Stimulated activated CD4-positive, alpha-beta T cell treated with anti-CD3 and anti-CD28 coated beads, Interleukin-15, amount 100 ng/mL, for 48 hours (primary cell): ENCODE results near the gene PDK1.

Source experiments
- DNase-seq, 2 donors: peaks; one replicate each; pipeline ENCODE4 v3.0.0-alpha.2; 2020; ENCODE audit warnings: low read depth in 2 of 2

PDK1 gene

GRCh38 chr2:172597176-172597842, 41.4 kb downstream of the PDK1 start:
- DNase-seq = no peak

DNA sequence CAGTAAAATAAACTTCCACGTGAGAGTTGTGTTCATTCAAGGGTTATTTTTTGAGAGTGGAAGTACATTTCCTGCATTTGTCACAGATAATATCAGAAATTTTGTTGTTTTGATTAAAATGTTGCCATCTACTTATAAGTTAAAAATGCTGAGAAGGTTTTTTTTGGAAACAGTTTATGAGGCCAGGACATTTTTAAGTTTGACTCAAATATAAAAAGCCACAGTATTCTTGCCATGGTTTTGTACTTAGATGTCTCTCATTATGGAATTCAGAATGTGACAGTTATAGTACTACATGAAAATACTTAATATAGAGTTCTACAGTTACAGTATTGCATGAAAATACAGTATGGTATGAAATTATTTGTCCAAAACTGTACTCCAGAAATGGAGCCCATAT, 44.1 kb downstream of the PDK1 start:
- no peak for DNase-seq

- DNase-seq = no peak
These were observed 44.7 kb downstream of the PDK1 start for GRCh38 chr2:172600557-172601008.

GRCh38 chr2:172606285-172606684, 50.4 kb downstream of the PDK1 start:
- no peak for DNase-seq

- DNase-seq = no peak
These were observed 51.6 kb downstream of the PDK1 start for GRCh38 chr2:172607379-172607928.

DNA sequence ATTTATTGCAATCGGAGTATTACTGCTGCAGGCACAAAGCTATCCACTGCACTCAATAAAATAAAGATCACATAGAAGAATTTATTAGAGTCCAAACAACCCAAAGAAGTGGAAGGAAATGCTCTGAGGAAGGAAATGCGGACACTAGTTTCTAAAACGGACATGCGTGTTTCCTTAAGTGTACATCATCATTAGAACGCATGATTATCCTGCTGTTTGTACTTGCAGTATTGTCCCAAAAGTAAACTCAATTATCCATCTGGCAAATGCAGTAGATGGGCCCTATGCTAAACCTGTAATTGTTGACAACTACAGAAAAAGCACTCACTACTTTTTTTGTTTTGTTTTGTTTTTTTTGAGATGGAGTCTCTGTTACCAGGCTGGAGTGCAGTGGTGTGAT, 53.6 kb downstream of the PDK1 start:
- no peak for DNase-seq

DNA sequence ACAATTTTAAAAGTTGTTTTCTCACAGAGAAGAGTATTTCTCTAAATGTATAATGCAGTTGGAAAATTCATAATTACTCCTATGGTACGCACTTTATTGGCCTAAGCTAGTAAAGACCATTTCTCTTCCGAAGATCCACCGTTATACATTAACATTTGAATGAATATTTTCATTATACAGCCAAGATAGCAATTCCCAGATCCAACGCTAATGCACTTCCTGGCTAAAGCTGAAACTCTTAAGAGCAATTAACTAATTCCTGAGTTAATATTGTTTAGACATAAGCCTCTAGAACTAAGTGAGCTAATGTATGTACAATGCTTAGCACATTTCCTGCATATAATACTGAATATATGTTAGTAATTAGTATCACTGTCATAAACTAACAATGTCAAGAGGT, 56.2 kb downstream of the PDK1 start:
- no peak for DNase-seq

- DNase-seq = no peak
These were observed 57.1 kb downstream of the PDK1 start for GRCh38 chr2:172613040-172613439.

- no peak for DNase-seq
These were observed 57.8 kb downstream of the PDK1 start for GRCh38 chr2:172613615-172614231.

DNA sequence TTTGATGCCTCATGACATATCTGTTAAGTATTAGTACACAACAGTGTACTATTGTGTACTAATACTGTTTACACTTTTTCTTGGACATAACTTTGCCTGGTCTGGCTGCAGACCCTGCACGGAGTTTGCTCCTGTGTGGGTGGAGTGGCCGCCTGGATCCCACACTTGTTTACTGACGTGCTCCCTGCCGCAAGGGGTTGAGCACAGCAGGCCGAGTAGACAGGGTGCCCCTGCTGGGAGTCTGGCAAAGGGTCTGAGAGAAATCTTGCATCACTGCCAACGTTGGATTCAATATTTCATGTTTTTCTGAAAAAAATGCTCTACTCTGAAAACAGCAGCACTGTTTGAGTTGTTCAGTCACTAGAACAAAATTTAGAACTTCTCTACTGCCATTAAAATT, 59.0 kb downstream of the PDK1 start:
- no peak for DNase-seq

- DNase-seq = no peak
These were observed 59.9 kb downstream of the PDK1 start for GRCh38 chr2:172615727-172616261.

GRCh38 chr2:172617115-172617514, 61.2 kb downstream of the PDK1 start:
- DNase-seq = no peak

- DNase-seq = no peak
These were observed 67.5 kb downstream of the PDK1 start for GRCh38 chr2:172623249-172623965.

DNA sequence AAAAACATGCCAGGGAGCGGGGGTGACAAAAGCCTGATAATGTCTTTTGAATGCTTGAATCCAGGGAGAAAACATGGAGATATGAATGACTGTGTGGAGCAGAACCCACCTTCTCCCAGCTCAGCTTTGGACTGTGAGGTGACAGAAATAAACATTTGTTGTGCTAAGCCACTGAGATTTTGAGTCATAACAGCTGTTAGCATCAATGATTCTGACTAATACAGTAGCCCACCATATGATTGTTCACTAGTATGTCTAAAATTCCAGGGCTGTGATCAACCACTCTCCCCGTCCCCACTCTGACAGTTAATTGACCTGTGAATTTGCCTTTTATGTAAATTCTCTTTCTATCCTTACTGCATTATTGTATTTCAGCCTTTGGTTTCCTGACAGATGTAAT, 69.1 kb downstream of the PDK1 start:
- DNase-seq = no peak

DNA sequence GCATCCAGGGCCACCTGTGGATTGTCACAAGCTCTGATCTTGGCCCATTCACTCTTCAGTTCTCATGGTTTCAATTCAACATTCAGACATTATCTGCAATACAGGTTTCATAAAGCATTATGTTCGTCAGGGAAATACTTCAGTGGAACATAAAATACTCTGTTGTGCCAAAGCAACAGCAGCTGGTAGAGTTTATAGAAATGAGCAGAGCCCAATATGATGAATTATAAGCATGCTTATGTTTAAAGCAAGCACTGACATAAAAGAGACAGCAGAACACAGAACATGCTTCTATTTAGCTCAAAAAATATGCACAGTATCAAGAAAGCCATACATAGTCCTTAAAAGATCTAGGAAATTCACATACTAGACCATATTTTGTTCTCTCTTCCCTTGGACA, 71.3 kb downstream of the PDK1 start:
- DNase-seq = no peak

DNA sequence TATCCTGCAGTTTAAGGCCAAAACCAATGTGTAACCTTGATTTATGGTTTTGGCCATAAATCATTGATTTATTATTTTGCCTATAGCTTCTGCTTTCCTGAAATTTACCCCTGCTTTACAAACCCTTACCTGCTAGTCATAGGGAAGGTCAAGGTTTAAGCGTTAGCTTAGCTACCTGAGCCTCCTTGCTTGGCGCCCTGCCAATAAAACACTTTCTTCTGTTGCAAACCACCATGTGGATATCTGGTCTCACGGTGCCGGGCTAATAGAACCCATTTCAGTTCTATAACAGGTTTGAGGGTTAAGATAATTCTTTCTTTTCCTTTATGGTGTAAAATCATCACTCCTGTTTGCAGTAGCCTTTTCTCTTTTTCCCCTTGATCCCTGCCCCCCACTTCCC, 72.2 kb downstream of the PDK1 start:
- no peak for DNase-seq

GRCh38 chr2:172629586-172629985, 73.7 kb downstream of the PDK1 start:
- no peak for DNase-seq

GRCh38 chr2:172630181-172630580, 74.3 kb downstream of the PDK1 start:
- no peak for DNase-seq

- no peak for DNase-seq
These were observed 78.6 kb downstream of the PDK1 start for GRCh38 chr2:172634477-172634876.

GRCh38 chr2:172635548-172635947, 79.7 kb downstream of the PDK1 start:
- DNase-seq = no peak

DNA sequence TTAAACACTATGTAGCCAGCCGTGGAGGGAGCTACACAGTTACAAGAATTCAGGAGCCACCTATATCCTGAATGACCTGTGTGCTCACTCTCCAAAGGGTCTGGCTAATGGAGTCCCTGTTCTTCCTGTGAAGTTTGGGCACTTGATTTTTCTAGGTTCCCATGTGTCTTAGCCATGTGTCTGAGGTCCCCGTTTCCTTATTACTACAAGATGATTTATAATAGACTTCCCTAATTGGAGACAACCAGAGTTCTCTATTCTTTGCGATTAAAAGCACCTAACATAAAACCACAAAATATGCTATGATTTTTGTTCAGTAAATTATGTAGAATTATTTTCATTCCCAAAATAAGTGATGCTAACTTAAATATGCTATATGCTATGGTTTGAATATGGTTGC, 83.4 kb downstream of the PDK1 start:
- no peak for DNase-seq

- DNase-seq = peak in 1 of 2 donors; percentile 14
These were observed 83.9 kb downstream of the PDK1 start for GRCh38 chr2:172639823-172640222.

- DNase-seq = no peak
These were observed 84.5 kb downstream of the PDK1 start for GRCh38 chr2:172640389-172640788.
